Measurements from ENCODE around the gene GLT1D1. TPM values are rescaled to one million over a fixed set of nuclear protein-coding genes. Genes with fewer than 3 reads are reported as not detected.

GLT1D1 gene
- total and polyA plus RNA-seq, 2 experiments from 2014 or later: 1.4 to 4.4 TPM

DNA sequence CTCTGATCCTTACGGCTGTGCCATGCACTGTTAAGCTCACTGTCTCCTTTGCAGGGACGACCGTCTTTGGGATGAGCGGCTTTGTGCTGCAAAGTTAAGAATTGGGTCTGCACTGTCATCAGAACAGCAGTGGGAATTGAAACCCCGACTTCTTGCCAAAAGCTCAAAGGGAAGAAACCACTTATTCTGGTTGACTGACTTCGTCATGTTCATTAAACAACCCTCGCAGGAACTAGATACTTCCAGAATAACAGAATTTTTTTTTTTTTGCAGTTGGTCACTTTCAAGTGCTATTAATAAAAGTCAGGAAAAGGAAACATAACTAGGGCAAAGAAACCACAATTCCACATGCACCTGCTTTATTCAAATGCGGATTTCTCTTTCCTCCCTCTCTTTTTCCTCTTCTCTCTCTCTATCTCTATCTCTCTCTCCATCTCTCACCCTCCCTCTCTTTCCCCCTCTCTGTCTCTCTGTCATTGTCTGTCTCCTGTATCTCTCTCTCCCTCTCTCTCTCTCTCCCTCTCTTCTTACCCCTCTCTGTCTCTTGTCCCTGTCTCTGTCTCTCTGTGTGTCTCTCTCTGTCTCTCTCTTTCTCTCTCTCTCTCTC lies 12.3 kb upstream of the GLT1D1 start:
- H3K27me3 Mint-ChIP-seq (ENCODE audit: insufficient read depth, low read depth, poor library complexity): peaks cover 9% of the 10 kb centered on the region
- H3K27ac Mint-ChIP-seq: no peak overlapping the region
- H3K79me2 ChIP-seq (replicated peaks; ENCODE audit: insufficient read depth): no peaks in the 10 kb centered on the region
- H3K9me3 Mint-ChIP-seq: peaks cover 66% of the 10 kb centered on the region
- DNase-seq (ENCODE audit: low spot score): no peak
- no peaks in the 10 kb centered on the region for H3F3A ChIP-seq (replicated peaks; ENCODE audit: low read depth)
- no peaks in the 10 kb centered on the region for H3K9me2 ChIP-seq (ENCODE audit: insufficient read depth)
- peaks cover 7% of the 10 kb centered on the region; the same call in 2 of the 3 replicates for H3K4me1 Mint-ChIP-seq
- H2AFZ ChIP-seq: no peak overlapping the region
- H4K20me1 ChIP-seq (replicated peaks; ENCODE audit: insufficient read depth): no peaks in the 10 kb centered on the region
- no peaks in the 10 kb centered on the region for H3K36me3 ChIP-seq (ENCODE audit: insufficient read depth)
- ATAC-seq: no peak
- H3K4me3 Mint-ChIP-seq: no peak overlapping the region
- TF ChIP-seq POLR2AphosphoS5 (IDR thresholded peaks at IDR 0.05; ENCODE audit: low read depth): no peak
- no peak overlapping the region for H3K4me2 ChIP-seq
- no peak overlapping the region for H3K27ac ChIP-seq (ENCODE audit: low read depth)
- peaks cover 15% of the 10 kb centered on the region; the same call in 1 of the 3 replicates for H3K36me3 Mint-ChIP-seq (ENCODE audit: low read depth)
- H3K27me3 ChIP-seq (ENCODE audit: insufficient read depth): no peaks in the 10 kb centered on the region
- H3K4me1 ChIP-seq (ENCODE audit: insufficient read depth): peaks cover 6% of the 10 kb centered on the region; the same call in 1 of the 2 replicates
- H3K4me3 ChIP-seq: no peak overlapping the region

DNA sequence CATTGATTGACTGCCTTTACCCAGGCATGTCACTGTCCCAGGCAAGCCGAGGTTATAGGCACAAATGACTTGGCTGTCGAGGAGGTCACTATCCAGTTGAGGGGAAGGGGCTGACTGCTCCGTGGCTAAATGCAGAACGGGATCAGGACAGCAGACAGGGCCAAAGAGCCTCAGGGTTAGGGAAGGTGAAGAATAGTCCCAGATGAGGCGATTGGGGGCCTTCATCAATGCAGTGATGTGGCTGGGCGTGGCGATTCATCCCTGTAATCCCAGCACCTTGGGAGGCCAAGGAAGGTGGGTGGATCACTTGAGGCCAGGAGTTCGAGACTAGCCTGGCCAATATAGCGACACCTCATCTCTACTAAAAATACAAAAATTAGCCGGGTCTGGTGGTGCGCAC lies 10.7 kb upstream of the GLT1D1 start:
- Mint-ChIP-seq H3K27ac (no peak overlapping the region), H3K36me3 (ENCODE audit: low read depth) (peaks cover 11% of the 10 kb centered on the region; the same call in 2 of the 3 replicates), H3K27me3 (ENCODE audit: insufficient read depth, low read depth, poor library complexity) (peaks cover 14% of the 10 kb centered on the region), H3K4me1 (peaks cover 7% of the 10 kb centered on the region; the same call in 2 of the 3 replicates), H3K9me3 (peaks cover 63% of the 10 kb centered on the region), H3K4me3 (no peak overlapping the region)
- Histone ChIP-seq H3F3A (replicated peaks; ENCODE audit: low read depth) (no peaks in the 10 kb centered on the region), H3K27ac (ENCODE audit: low read depth) (no peak overlapping the region), H3K9me2 (ENCODE audit: insufficient read depth) (no peaks in the 10 kb centered on the region), H3K36me3 (ENCODE audit: insufficient read depth) (no peaks in the 10 kb centered on the region), H4K20me1 (replicated peaks; ENCODE audit: insufficient read depth) (no peaks in the 10 kb centered on the region), H3K4me3 (no peak overlapping the region), H3K4me2 (no peak overlapping the region), H3K4me1 (ENCODE audit: insufficient read depth) (peaks cover 6% of the 10 kb centered on the region; the same call in 1 of the 2 replicates), H3K79me2 (replicated peaks; ENCODE audit: insufficient read depth) (no peaks in the 10 kb centered on the region), H3K27me3 (ENCODE audit: insufficient read depth) (no peaks in the 10 kb centered on the region), H2AFZ (no peak overlapping the region)
- no peak for DNase-seq (ENCODE audit: low spot score)
- ATAC-seq: no peak
- TF ChIP-seq, protein P1, sequence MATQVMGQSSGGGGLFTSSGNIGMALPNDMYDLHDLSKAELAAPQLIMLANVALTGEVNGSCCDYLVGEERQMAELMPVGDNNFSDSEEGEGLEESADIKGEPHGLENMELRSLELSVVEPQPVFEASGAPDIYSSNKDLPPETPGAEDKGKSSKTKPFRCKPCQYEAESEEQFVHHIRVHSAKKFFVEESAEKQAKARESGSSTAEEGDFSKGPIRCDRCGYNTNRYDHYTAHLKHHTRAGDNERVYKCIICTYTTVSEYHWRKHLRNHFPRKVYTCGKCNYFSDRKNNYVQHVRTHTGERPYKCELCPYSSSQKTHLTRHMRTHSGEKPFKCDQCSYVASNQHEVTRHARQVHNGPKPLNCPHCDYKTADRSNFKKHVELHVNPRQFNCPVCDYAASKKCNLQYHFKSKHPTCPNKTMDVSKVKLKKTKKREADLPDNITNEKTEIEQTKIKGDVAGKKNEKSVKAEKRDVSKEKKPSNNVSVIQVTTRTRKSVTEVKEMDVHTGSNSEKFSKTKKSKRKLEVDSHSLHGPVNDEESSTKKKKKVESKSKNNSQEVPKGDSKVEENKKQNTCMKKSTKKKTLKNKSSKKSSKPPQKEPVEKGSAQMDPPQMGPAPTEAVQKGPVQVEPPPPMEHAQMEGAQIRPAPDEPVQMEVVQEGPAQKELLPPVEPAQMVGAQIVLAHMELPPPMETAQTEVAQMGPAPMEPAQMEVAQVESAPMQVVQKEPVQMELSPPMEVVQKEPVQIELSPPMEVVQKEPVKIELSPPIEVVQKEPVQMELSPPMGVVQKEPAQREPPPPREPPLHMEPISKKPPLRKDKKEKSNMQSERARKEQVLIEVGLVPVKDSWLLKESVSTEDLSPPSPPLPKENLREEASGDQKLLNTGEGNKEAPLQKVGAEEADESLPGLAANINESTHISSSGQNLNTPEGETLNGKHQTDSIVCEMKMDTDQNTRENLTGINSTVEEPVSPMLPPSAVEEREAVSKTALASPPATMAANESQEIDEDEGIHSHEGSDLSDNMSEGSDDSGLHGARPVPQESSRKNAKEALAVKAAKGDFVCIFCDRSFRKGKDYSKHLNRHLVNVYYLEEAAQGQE (IDR thresholded peaks at IDR 0.05; ENCODE audit: unreplicated experiment): no peak
- TF ChIP-seq ZNF331 (CRISPR knock-in tag; IDR thresholded peaks at IDR 0.05; ENCODE audit: low read depth) (no peak), EZH2phosphoT487 (IDR thresholded peaks at IDR 0.05; ENCODE audit: unreplicated experiment) (no peak), NANOG (IDR thresholded peaks at IDR 0.05; ENCODE audit: borderline replicate concordance) (no peak), JUNB (IDR thresholded peaks at IDR 0.05; ENCODE audit: unreplicated experiment) (no peak), CREB1 (CRISPR knock-in tag; IDR thresholded peaks at IDR 0.05; ENCODE audit: low read depth) (no peak), POLR2AphosphoS5 (IDR thresholded peaks at IDR 0.05; ENCODE audit: low read depth) (no peak), EZH2 (IDR thresholded peaks at IDR 0.05; ENCODE audit: low read depth, unreplicated experiment) (no peak)
- TF ChIP-seq, protein P2, sequence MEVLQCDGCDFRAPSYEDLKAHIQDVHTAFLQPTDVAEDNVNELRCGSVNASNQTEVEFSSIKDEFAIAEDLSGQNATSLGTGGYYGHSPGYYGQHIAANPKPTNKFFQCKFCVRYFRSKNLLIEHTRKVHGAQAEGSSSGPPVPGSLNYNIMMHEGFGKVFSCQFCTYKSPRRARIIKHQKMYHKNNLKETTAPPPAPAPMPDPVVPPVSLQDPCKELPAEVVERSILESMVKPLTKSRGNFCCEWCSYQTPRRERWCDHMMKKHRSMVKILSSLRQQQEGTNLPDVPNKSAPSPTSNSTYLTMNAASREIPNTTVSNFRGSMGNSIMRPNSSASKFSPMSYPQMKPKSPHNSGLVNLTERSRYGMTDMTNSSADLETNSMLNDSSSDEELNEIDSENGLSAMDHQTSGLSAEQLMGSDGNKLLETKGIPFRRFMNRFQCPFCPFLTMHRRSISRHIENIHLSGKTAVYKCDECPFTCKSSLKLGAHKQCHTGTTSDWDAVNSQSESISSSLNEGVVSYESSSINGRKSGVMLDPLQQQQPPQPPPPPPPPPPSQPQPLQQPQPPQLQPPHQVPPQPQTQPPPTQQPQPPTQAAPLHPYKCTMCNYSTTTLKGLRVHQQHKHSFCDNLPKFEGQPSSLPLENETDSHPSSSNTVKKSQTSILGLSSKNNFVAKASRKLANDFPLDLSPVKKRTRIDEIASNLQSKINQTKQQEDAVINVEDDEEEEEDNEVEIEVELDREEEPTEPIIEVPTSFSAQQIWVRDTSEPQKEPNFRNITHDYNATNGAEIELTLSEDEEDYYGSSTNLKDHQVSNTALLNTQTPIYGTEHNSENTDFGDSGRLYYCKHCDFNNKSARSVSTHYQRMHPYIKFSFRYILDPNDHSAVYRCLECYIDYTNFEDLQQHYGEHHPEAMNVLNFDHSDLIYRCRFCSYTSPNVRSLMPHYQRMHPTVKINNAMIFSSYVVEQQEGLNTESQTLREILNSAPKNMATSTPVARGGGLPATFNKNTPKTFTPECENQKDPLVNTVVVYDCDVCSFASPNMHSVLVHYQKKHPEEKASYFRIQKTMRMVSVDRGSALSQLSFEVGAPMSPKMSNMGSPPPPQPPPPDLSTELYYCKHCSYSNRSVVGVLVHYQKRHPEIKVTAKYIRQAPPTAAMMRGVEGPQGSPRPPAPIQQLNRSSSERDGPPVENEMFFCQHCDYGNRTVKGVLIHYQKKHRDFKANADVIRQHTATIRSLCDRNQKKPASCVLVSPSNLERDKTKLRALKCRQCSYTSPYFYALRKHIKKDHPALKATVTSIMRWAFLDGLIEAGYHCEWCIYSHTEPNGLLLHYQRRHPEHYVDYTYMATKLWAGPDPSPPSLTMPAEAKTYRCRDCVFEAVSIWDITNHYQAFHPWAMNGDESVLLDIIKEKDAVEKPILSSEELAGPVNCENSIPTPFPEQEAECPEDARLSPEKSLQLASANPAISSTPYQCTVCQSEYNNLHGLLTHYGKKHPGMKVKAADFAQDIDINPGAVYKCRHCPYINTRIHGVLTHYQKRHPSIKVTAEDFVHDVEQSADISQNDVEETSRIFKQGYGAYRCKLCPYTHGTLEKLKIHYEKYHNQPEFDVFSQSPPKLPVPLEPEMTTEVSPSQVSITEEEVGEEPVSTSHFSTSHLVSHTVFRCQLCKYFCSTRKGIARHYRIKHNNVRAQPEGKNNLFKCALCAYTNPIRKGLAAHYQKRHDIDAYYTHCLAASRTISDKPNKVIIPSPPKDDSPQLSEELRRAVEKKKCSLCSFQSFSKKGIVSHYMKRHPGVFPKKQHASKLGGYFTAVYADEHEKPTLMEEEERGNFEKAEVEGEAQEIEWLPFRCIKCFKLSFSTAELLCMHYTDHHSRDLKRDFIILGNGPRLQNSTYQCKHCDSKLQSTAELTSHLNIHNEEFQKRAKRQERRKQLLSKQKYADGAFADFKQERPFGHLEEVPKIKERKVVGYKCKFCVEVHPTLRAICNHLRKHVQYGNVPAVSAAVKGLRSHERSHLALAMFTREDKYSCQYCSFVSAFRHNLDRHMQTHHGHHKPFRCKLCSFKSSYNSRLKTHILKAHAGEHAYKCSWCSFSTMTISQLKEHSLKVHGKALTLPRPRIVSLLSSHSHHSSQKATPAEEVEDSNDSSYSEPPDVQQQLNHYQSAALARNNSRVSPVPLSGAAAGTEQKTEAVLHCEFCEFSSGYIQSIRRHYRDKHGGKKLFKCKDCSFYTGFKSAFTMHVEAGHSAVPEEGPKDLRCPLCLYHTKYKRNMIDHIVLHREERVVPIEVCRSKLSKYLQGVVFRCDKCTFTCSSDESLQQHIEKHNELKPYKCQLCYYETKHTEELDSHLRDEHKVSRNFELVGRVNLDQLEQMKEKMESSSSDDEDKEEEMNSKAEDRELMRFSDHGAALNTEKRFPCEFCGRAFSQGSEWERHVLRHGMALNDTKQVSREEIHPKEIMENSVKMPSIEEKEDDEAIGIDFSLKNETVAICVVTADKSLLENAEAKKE (CRISPR knock-in tag; IDR thresholded peaks at IDR 0.05): no peak
- TF ChIP-seq, protein P3, sequence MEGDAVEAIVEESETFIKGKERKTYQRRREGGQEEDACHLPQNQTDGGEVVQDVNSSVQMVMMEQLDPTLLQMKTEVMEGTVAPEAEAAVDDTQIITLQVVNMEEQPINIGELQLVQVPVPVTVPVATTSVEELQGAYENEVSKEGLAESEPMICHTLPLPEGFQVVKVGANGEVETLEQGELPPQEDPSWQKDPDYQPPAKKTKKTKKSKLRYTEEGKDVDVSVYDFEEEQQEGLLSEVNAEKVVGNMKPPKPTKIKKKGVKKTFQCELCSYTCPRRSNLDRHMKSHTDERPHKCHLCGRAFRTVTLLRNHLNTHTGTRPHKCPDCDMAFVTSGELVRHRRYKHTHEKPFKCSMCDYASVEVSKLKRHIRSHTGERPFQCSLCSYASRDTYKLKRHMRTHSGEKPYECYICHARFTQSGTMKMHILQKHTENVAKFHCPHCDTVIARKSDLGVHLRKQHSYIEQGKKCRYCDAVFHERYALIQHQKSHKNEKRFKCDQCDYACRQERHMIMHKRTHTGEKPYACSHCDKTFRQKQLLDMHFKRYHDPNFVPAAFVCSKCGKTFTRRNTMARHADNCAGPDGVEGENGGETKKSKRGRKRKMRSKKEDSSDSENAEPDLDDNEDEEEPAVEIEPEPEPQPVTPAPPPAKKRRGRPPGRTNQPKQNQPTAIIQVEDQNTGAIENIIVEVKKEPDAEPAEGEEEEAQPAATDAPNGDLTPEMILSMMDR (conservative IDR thresholded peaks at IDR 0.05; ENCODE audit: low read depth in 2 of 2): no peak
